ENCODE data around the gene DUSP3.

DUSP3 gene

GRCh38 chr17:43753493-43754129 is 25.2 kb downstream of the DUSP3 start:
- Histone ChIP-seq H3K27me3 (peaks cover 48 to 74% (median 61%) of the 10 kb centered on the region in 11 experiments), H3K36me3 (no peaks in the 10 kb centered on the region), H3K9me3 (replicated peaks in 1 of 11) (no peaks in the 10 kb centered on the region), H3K4me3 (no peak overlapping the region), H3K4me1 (peaks cover 42 to 57% (median 49%) of the 10 kb centered on the region in 10 experiments), H3K9ac (no peak overlapping the region), H3K27ac (no peak overlapping the region), H3K4me2 (peak overlapping the region; percentile 20 to 95 (median 84); a peak in 21 of 22 replicates), H4K20me1 (peaks cover 0 to 45% (median 8%) of the 10 kb centered on the region in 11 experiments; a peak in 9 of 22 replicates)
- no peak for TF ChIP-seq Cebpa-rat (IDR thresholded peaks at IDR 0.05)

GRCh38 chr17:43750153-43750552 is 28.6 kb downstream of the DUSP3 start:
- Histone ChIP-seq H3K4me3 (no peak overlapping the region), H3K27me3 (peaks cover 23 to 49% (median 26%) of the 10 kb centered on the region in 11 experiments), H3K9me3 (replicated peaks in 1 of 11) (no peaks in the 10 kb centered on the region), H3K9ac (no peak overlapping the region), H3K4me2 (peak overlapping the region; percentile 39 to 79 (median 64)), H4K20me1 (peaks cover 0 to 11% (median 3%) of the 10 kb centered on the region in 11 experiments; a peak in 4 of 22 replicates), H3K27ac (no peak overlapping the region), H3K36me3 (no peaks in the 10 kb centered on the region), H3K4me1 (peaks cover 51 to 77% (median 62%) of the 10 kb centered on the region in 10 experiments)
- no peak for TF ChIP-seq Cebpa-rat (IDR thresholded peaks at IDR 0.05)

GRCh38 chr17:43745541-43745940 is 33.2 kb downstream of the DUSP3 start:
- H3K27ac ChIP-seq = peak overlapping the region in 1 of 11 experiments; percentile 51; a peak in 2 of 22 replicates
- H3K27me3 ChIP-seq = peaks cover 0 to 20% (median 6%) of the 10 kb centered on the region in 11 experiments; a peak in 9 of 22 replicates
- peak overlapping the region in 3 of 10 experiments; percentile 5 to 41 (median 9); a peak in 6 of 20 replicates for H3K4me3 ChIP-seq
- TF ChIP-seq Cebpa-rat (IDR thresholded peaks at IDR 0.05) = no peak
- H3K9ac ChIP-seq = peak overlapping the region in 3 of 11 experiments; percentile 21 to 37 (median 34); a peak in 3 of 22 replicates
- no peaks in the 10 kb centered on the region; a peak in 1 of 22 replicates for H4K20me1 ChIP-seq
- H3K9me3 ChIP-seq (replicated peaks in 1 of 11) = peaks cover 0 to 18% (median 7%) of the 10 kb centered on the region in 11 experiments; a peak in 16 of 22 replicates
- peak overlapping the region; percentile 71 to 94 (median 87) for H3K4me2 ChIP-seq
- H3K4me1 ChIP-seq = peaks cover 68 to 100% (median 85%) of the 10 kb centered on the region in 10 experiments
- no peaks in the 10 kb centered on the region for H3K36me3 ChIP-seq

DNA sequence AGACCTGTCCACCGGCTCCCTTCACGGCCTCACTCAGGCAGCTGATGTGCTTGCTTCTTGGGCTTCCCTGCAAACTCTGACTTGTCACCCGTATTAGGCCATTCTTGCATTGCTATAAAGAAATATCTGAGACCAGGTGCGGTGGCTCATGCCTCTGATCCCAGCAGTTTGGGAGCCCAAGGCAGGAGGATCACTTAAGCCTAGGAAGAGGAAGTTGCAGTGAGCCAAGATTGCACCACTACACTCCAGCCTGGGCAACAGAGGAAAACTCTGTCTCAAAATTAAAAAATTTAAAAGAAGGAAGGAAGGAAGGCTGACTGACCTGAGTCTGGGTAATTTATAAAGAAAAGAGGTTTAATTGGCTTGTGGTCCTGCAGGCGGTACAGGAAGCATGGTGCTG is 37.1 kb downstream of the DUSP3 start:
- Histone ChIP-seq H3K27me3 (peaks cover 0 to 13% (median 6%) of the 10 kb centered on the region in 11 experiments; a peak in 6 of 22 replicates), H3K9me3 (replicated peaks in 1 of 11) (peaks cover 0 to 18% (median 7%) of the 10 kb centered on the region in 11 experiments; a peak in 16 of 22 replicates), H4K20me1 (no peaks in the 10 kb centered on the region; a peak in 1 of 22 replicates), H3K9ac (no peak overlapping the region), H3K4me3 (no peak overlapping the region; a peak in 1 of 20 replicates), H3K4me1 (peaks cover 48 to 73% (median 62%) of the 10 kb centered on the region in 10 experiments), H3K27ac (peak overlapping the region in 3 of 11 experiments; percentile 23 to 51 (median 42); a peak in 6 of 22 replicates), H3K36me3 (no peaks in the 10 kb centered on the region), H3K4me2 (peak overlapping the region; percentile 27 to 94 (median 75); a peak in 19 of 22 replicates)
- TF ChIP-seq Cebpa-rat (IDR thresholded peaks at IDR 0.05) = peak in 4 of 11 experiments; percentile 29 to 65 (median 46); a peak in 4 of 22 replicates

DNA sequence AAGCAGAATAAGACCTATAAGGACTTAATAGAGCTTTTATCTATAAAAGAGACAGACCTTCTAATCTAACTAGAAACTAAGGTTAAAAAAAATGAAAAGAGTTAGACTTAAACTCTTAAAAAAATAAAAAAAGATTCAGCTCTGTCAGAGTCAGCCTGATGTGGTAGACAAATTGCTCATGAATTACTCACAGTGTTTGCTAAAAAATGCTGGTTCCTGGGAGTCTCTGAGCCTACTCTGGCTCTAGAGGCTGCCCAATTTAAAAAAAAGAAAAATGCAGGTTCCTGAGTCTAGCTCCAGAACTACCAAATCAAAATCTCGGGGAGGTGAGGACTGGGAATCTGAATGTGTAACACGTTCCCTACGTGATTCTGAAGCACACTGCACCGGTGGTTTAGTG is 38.2 kb downstream of the DUSP3 start:
- TF ChIP-seq Cebpa-rat (IDR thresholded peaks at IDR 0.05) = no peak
- Histone ChIP-seq H3K4me3 (no peak overlapping the region), H3K9ac (no peak overlapping the region), H3K4me1 (peaks cover 37 to 62% (median 51%) of the 10 kb centered on the region in 10 experiments), H3K9me3 (replicated peaks in 1 of 11) (peaks cover 0 to 18% (median 7%) of the 10 kb centered on the region in 11 experiments; a peak in 16 of 22 replicates), H4K20me1 (no peaks in the 10 kb centered on the region; a peak in 1 of 22 replicates), H3K36me3 (no peaks in the 10 kb centered on the region), H3K27me3 (peaks cover 0 to 13% (median 6%) of the 10 kb centered on the region in 11 experiments; a peak in 6 of 22 replicates), H3K4me2 (peak overlapping the region in 5 of 11 experiments; percentile 54 to 94 (median 90); a peak in 7 of 22 replicates), H3K27ac (peak overlapping the region in 1 of 11 experiments; percentile 36; a peak in 2 of 22 replicates)

- no peaks in the 10 kb centered on the region for H3K36me3 ChIP-seq
- H3K9me3 ChIP-seq (replicated peaks in 1 of 11) = peaks cover 10 to 24% (median 17%) of the 10 kb centered on the region in 11 experiments; a peak in 19 of 22 replicates
- H3K27me3 ChIP-seq = no peaks in the 10 kb centered on the region; a peak in 1 of 22 replicates
- H3K9ac ChIP-seq = no peak overlapping the region
- no peaks in the 10 kb centered on the region; a peak in 1 of 22 replicates for H4K20me1 ChIP-seq
- no peak for TF ChIP-seq Cebpa-rat (IDR thresholded peaks at IDR 0.05)
- no peak overlapping the region for H3K4me2 ChIP-seq
- peaks cover 14 to 34% (median 24%) of the 10 kb centered on the region in 10 experiments; a peak in 19 of 20 replicates for H3K4me1 ChIP-seq
- no peak overlapping the region for H3K27ac ChIP-seq
- H3K4me3 ChIP-seq = no peak overlapping the region
Measured at GRCh38 chr17:43737722-43738121, 41.1 kb downstream of the DUSP3 start.

DNA sequence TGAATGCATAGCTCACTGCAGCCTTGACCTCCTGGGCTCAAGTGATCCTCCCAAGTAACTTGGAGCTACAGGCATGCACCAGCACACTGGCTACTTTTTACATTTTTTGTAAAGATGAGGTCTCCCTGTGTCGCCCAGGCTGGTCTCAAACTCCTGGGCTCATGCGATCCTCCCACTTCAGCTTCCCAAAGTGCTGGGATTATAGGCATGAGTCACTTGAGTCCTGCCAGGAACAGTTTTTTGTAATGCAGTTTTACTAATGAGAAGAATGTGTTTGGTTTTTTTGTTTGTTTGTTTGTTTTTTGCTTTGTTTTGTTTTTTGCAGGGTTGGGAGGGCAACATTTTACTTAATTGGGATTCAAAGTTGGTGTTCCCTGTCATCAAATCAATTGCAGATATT is 42.4 kb downstream of the DUSP3 start:
- no peak for TF ChIP-seq Cebpa-rat (IDR thresholded peaks at IDR 0.05)
- Histone ChIP-seq H3K36me3 (no peaks in the 10 kb centered on the region), H3K27me3 (no peaks in the 10 kb centered on the region; a peak in 1 of 22 replicates), H3K9me3 (replicated peaks in 1 of 11) (peaks cover 7 to 18% (median 12%) of the 10 kb centered on the region in 11 experiments; a peak in 15 of 22 replicates), H3K4me3 (no peak overlapping the region), H3K27ac (no peak overlapping the region), H3K9ac (no peak overlapping the region), H3K4me1 (peaks cover under 1 to 21% (median 12%) of the 10 kb centered on the region in 10 experiments; a peak in 17 of 20 replicates), H4K20me1 (no peaks in the 10 kb centered on the region), H3K4me2 (no peak overlapping the region)

GRCh38 chr17:43734376-43734775 is 44.4 kb downstream of the DUSP3 start:
- Histone ChIP-seq H3K9ac (no peak overlapping the region), H4K20me1 (no peaks in the 10 kb centered on the region), H3K27ac (no peak overlapping the region), H3K36me3 (no peaks in the 10 kb centered on the region), H3K27me3 (no peaks in the 10 kb centered on the region), H3K4me3 (no peak overlapping the region), H3K4me1 (peaks cover 0 to 6% (median 0%) of the 10 kb centered on the region in 10 experiments; a peak in 2 of 20 replicates), H3K4me2 (peak overlapping the region in 1 of 11 experiments; percentile 20; a peak in 1 of 22 replicates), H3K9me3 (replicated peaks in 1 of 11) (peaks cover 7 to 18% (median 12%) of the 10 kb centered on the region in 11 experiments; a peak in 15 of 22 replicates)
- no peak for TF ChIP-seq Cebpa-rat (IDR thresholded peaks at IDR 0.05)

GRCh38 chr17:43733956-43734355 is 44.8 kb downstream of the DUSP3 start:
- no peak for TF ChIP-seq Cebpa-rat (IDR thresholded peaks at IDR 0.05)
- no peak overlapping the region for H3K9ac ChIP-seq
- H3K4me1 ChIP-seq = peaks cover 0 to 6% (median 0%) of the 10 kb centered on the region in 10 experiments; a peak in 1 of 20 replicates
- no peak overlapping the region for H3K27ac ChIP-seq
- H3K36me3 ChIP-seq = no peaks in the 10 kb centered on the region
- H4K20me1 ChIP-seq = no peaks in the 10 kb centered on the region
- peak overlapping the region in 1 of 11 experiments; percentile 20; a peak in 1 of 22 replicates for H3K4me2 ChIP-seq
- no peaks in the 10 kb centered on the region for H3K27me3 ChIP-seq
- H3K4me3 ChIP-seq = no peak overlapping the region
- peaks cover 7 to 18% (median 12%) of the 10 kb centered on the region in 11 experiments; a peak in 15 of 22 replicates for H3K9me3 ChIP-seq (replicated peaks in 1 of 11)

Data from BLaER1 treated with 17β-estradiol and CSF1 and Interleukin-3, amounts not matched to agents 10 nM and 100 nM (cell line).